ENCODE results near the gene ENPP1. TPM values are rescaled to one million over a fixed set of nuclear protein-coding genes. Genes with fewer than 3 reads are reported as not detected.

The ENPP1 gene
- total RNA-seq, 1 experiment from 2014 or later = 17.8 TPM

GRCh38 chr6:131775886-131776285 is 31.9 kb upstream of the ENPP1 start:
- no peaks in the 10 kb centered on the region; the same call in 1 of the 2 replicates for H3K27me3 ChIP-seq (ENCODE audit: control insufficient read depth, insufficient read depth, low read length)
- no peak for DNase-seq
- no peaks in the 10 kb centered on the region for H3K36me3 ChIP-seq (replicated peaks; ENCODE audit: control insufficient read depth, insufficient read depth, low read length)
- no peak overlapping the region for H3K4me3 ChIP-seq (ENCODE audit: insufficient read depth, low read depth, low read length)

DNA sequence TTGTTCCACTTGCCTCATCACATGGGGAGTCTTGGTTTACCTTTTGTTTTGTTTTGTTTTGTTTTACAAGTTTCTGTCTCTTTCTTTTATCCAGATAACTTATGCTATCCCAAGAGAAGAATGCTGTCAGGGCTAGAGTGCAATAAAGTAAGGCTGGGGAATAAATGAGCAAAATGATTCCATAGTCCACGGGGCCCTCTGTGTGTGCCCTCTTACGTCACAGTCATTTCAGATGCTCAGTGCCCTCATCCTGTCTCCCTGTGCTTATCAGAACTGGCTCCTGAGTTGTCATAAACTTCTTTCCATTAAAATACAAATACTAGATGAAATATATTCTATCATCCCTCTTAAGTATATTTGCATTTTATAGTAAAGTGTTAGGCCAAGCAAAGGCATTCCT is 30.8 kb upstream of the ENPP1 start:
- Histone ChIP-seq H3K36me3 (replicated peaks; ENCODE audit: control insufficient read depth, insufficient read depth, low read length) (no peaks in the 10 kb centered on the region), H3K27me3 (ENCODE audit: control insufficient read depth, insufficient read depth, low read length) (no peaks in the 10 kb centered on the region; the same call in 1 of the 2 replicates)

DNA sequence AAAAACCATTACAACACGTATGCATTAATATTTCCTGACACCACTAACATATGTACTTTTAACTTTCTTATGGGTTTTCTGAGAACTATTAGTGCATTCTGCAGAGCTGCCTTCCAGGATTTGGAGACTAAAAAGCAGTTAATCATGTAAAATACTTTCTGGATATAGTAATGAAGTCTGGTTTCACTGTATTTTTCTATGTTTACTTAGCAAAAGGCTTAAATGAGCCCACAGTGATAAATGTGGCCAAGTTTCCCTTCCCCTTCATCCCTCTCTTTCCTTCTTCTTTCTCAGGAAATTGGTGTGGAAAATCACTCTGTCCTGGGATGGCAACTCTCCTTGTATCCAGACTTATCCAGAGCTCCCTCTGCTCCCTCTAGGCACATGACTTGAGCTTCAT is 29.7 kb upstream of the ENPP1 start:
- Histone ChIP-seq H3K27me3 (ENCODE audit: control insufficient read depth, insufficient read depth, low read length) (no peaks in the 10 kb centered on the region; the same call in 1 of the 2 replicates), H3K4me3 (ENCODE audit: insufficient read depth, low read depth, low read length) (no peak overlapping the region), H3K36me3 (replicated peaks; ENCODE audit: control insufficient read depth, insufficient read depth, low read length) (no peaks in the 10 kb centered on the region)
- DNase-seq = no peak

More for the DNA sequence above, 30.8 kb upstream of the ENPP1 start:
- no peak for DNase-seq
- no peak overlapping the region for H3K4me3 ChIP-seq (ENCODE audit: insufficient read depth, low read depth, low read length)

GRCh38 chr6:131779304-131779703 is 28.5 kb upstream of the ENPP1 start:
- no peak for DNase-seq
- no peaks in the 10 kb centered on the region; the same call in 1 of the 2 replicates for H3K27me3 ChIP-seq (ENCODE audit: control insufficient read depth, insufficient read depth, low read length)
- no peaks in the 10 kb centered on the region for H3K36me3 ChIP-seq (replicated peaks; ENCODE audit: control insufficient read depth, insufficient read depth, low read length)
- H3K4me3 ChIP-seq (ENCODE audit: insufficient read depth, low read depth, low read length) = no peak overlapping the region

- DNase-seq = no peak
- H3K4me3 ChIP-seq (ENCODE audit: insufficient read depth, low read depth, low read length) = no peak overlapping the region
- H3K27me3 ChIP-seq (ENCODE audit: control insufficient read depth, insufficient read depth, low read length) = no peaks in the 10 kb centered on the region; the same call in 1 of the 2 replicates
- H3K36me3 ChIP-seq (replicated peaks; ENCODE audit: control insufficient read depth, insufficient read depth, low read length) = no peaks in the 10 kb centered on the region
Observed at GRCh38 chr6:131780600-131780999, 27.2 kb upstream of the ENPP1 start.

GRCh38 chr6:131781687-131782086 is 26.1 kb upstream of the ENPP1 start:
- no peak overlapping the region for H3K4me3 ChIP-seq (ENCODE audit: insufficient read depth, low read depth, low read length)
- no peak for DNase-seq
- H3K36me3 ChIP-seq (replicated peaks; ENCODE audit: control insufficient read depth, insufficient read depth, low read length) = no peaks in the 10 kb centered on the region
- no peaks in the 10 kb centered on the region; the same call in 1 of the 2 replicates for H3K27me3 ChIP-seq (ENCODE audit: control insufficient read depth, insufficient read depth, low read length)

GRCh38 chr6:131782764-131783163 is 25.1 kb upstream of the ENPP1 start:
- Histone ChIP-seq H3K4me3 (ENCODE audit: insufficient read depth, low read depth, low read length) (no peak overlapping the region), H3K27me3 (ENCODE audit: control insufficient read depth, insufficient read depth, low read length) (no peaks in the 10 kb centered on the region; the same call in 1 of the 2 replicates), H3K36me3 (replicated peaks; ENCODE audit: control insufficient read depth, insufficient read depth, low read length) (no peaks in the 10 kb centered on the region)
- no peak for DNase-seq

GRCh38 chr6:131784561-131784960 is 23.3 kb upstream of the ENPP1 start:
- no peak for DNase-seq
- H3K4me3 ChIP-seq (ENCODE audit: insufficient read depth, low read depth, low read length) = no peak overlapping the region
- H3K36me3 ChIP-seq (replicated peaks; ENCODE audit: control insufficient read depth, insufficient read depth, low read length) = no peaks in the 10 kb centered on the region
- H3K27me3 ChIP-seq (ENCODE audit: control insufficient read depth, insufficient read depth, low read length) = no peaks in the 10 kb centered on the region

- DNase-seq = no peak
- H3K36me3 ChIP-seq (replicated peaks; ENCODE audit: control insufficient read depth, insufficient read depth, low read length) = no peaks in the 10 kb centered on the region
- no peak overlapping the region for H3K4me3 ChIP-seq (ENCODE audit: insufficient read depth, low read depth, low read length)
- H3K27me3 ChIP-seq (ENCODE audit: control insufficient read depth, insufficient read depth, low read length) = no peaks in the 10 kb centered on the region
Observed at GRCh38 chr6:131787079-131787478, 20.7 kb upstream of the ENPP1 start.

DNA sequence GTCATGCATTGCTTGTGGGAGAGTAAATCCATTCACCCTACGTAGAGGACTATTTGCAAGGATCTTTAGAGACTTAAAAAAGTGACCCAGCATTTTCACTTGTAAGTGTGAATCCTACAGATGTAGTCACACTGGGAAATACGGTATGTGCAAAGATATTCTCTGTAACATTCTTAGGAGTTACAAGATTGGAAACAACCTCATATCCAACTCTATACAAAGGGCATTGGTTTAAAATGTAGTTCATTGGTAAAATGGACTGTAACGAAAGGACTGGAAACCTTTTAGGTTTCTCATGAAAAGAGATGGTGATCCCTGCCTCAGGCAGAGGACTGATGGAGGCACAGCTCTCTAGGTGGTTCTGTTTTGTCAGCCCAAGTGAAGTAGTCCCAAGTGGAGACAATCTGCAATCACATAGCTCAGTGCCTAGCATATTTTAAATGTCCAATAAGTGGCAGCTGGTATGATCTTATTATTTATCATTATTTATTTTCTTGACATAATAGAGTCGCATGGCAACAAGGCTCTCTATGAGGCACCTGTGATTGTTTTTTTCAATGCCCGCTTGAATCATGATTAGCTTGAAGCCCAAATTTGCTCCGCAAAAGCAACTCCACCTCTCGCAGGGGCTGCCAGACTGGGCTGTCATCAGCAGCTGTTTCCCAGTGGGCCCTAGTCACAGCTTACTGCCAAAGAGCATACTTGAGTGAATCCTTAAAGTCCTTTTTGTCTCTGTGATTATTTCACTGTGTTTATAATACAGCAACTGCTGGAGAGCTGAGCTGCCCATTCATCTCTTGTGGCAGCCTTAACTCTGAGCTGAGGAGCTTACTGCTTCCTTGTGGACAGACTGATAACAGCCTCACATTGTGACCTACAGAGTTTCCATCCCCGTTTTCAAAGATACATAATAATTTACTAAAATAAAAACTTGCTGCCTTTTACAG is 19.8 kb upstream of the ENPP1 start:
- Histone ChIP-seq H3K36me3 (replicated peaks; ENCODE audit: control insufficient read depth, insufficient read depth, low read length) (no peaks in the 10 kb centered on the region), H3K4me3 (ENCODE audit: insufficient read depth, low read depth, low read length) (no peak overlapping the region), H3K27me3 (ENCODE audit: control insufficient read depth, insufficient read depth, low read length) (no peaks in the 10 kb centered on the region)
- DNase-seq = no peak

- Histone ChIP-seq H3K27me3 (ENCODE audit: control insufficient read depth, insufficient read depth, low read length) (no peaks in the 10 kb centered on the region), H3K4me3 (ENCODE audit: insufficient read depth, low read depth, low read length) (no peak overlapping the region), H3K36me3 (replicated peaks; ENCODE audit: control insufficient read depth, insufficient read depth, low read length) (no peaks in the 10 kb centered on the region)
- no peak for DNase-seq
Observed at GRCh38 chr6:131789219-131789618, 18.6 kb upstream of the ENPP1 start.

DNA sequence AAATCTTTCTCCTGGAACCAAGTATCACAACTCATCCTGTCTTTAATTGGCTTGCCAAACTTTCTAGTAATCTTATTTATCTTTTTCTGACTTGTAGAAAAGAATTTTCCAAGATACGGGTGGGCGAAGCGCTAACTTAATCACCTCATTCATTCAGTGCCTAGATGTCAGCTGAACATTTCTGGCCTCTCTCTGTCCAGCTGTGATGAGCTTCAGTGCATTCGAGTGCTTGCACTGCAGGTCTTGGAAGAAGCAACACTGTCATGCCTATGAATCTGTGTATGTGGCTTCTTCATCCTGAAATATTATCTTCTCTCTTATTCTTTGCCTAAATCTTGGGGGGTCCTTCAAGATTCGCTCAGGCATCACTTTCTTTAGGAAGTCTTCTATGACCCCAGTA is 16.3 kb upstream of the ENPP1 start:
- H3K27me3 ChIP-seq (ENCODE audit: control insufficient read depth, insufficient read depth, low read length) = no peaks in the 10 kb centered on the region
- no peak overlapping the region for H3K4me3 ChIP-seq (ENCODE audit: insufficient read depth, low read depth, low read length)
- H3K36me3 ChIP-seq (replicated peaks; ENCODE audit: control insufficient read depth, insufficient read depth, low read length) = no peaks in the 10 kb centered on the region
- no peak for DNase-seq

- no peaks in the 10 kb centered on the region for H3K27me3 ChIP-seq (ENCODE audit: control insufficient read depth, insufficient read depth, low read length)
- H3K36me3 ChIP-seq (replicated peaks; ENCODE audit: control insufficient read depth, insufficient read depth, low read length) = no peaks in the 10 kb centered on the region
- H3K4me3 ChIP-seq (ENCODE audit: insufficient read depth, low read depth, low read length) = no peak overlapping the region
- peak; percentile 12 for DNase-seq
Observed at GRCh38 chr6:131792091-131792496, 15.7 kb upstream of the ENPP1 start.

DNA sequence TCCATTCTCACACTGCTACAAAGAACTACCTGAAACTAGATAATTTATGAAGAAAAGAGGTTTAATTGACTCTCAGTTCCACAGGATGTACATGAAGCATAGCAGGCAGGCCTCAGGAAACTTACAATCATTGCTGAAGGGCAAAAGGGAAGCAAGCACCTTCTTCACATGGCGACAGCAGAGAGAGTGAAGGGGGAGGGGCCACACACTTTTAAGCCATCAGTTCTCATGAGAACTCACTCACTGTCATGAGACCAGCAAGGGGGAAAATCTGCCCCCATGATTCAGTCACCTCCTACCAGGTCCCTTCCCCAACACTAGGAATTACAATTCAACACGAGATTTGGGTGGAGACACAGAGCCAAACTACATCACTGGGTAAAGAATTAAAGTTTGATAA is 12.5 kb upstream of the ENPP1 start:
- DNase-seq = no peak
- Histone ChIP-seq H3K27me3 (ENCODE audit: control insufficient read depth, insufficient read depth, low read length) (no peaks in the 10 kb centered on the region), H3K36me3 (replicated peaks; ENCODE audit: control insufficient read depth, insufficient read depth, low read length) (no peaks in the 10 kb centered on the region)

GRCh38 chr6:131802347-131802746 is 5.5 kb upstream of the ENPP1 start:
- DNase-seq = no peak
- H3K27me3 ChIP-seq (ENCODE audit: control insufficient read depth, insufficient read depth, low read length) = peaks cover 6% of the 10 kb centered on the region
- no peak overlapping the region for H3K4me3 ChIP-seq (ENCODE audit: insufficient read depth, low read depth, low read length)
- H3K36me3 ChIP-seq (replicated peaks; ENCODE audit: control insufficient read depth, insufficient read depth, low read length) = no peaks in the 10 kb centered on the region

More for the DNA sequence above, 12.5 kb upstream of the ENPP1 start:
- H3K4me3 ChIP-seq (ENCODE audit: insufficient read depth, low read depth, low read length) = no peak overlapping the region

All from H7 (cell line).